Hematopoietic multipotent progenitor cell treated with erythropoietin and hydrocortisone succinate and interleukin-3 and kit ligand, for 4 days (in vitro differentiated cells): ENCODE measurements around the gene OR52R1.
"Not testable (repeated sequence)": the region's sequence is repeated elsewhere in the genome, so short reads cannot be mapped to it uniquely, and the experiment has no call there.

Experiments
- DNase-seq: peaks from one replicate; pipeline ENCODE4 v3.0.0-alpha.2; 2015

OR52R1 gene

DNA sequence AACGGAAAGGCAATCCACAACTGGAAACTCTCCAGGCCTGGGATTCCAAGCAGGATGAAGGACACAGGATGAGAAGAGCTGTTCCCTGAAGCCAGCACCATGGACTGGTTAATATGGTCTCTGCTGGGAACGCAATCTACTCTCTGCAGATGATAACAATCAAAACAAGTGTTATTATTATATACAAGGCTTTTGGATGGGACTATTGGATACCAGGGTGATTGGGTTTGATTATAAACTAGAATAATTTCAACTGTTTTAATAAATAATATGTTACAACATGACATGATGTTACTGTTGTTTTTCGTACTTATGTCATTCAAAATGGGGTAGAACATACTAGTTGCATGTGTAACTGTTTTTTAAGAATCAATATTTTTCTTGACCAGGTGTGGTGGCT, at the start of gene OR52R1:
OR52R1 (minus strand) TSS at position 101 of the 400 bp plus-strand sequence; CDS start at position 101, 0 bp downstream.
- DNase-seq: no peak

GRCh38 chr11:4851033-4851432, 46.9 kb upstream of the OR52R1 start:
- peak; percentile 20 for DNase-seq

- DNase-seq: no peak
These were observed 44.8 kb upstream of the OR52R1 start, which contains the start of gene OR51S1 for GRCh38 chr11:4848908-4849532. Gene OR51S1, minus strand, starts transcription at chr11:4849208. Its CDS starts 0 bp downstream, at chr11:4849208.

GRCh38 chr11:4839851-4840549, 35.8 kb upstream of the OR52R1 start:
- DNase-seq: no peak

DNA sequence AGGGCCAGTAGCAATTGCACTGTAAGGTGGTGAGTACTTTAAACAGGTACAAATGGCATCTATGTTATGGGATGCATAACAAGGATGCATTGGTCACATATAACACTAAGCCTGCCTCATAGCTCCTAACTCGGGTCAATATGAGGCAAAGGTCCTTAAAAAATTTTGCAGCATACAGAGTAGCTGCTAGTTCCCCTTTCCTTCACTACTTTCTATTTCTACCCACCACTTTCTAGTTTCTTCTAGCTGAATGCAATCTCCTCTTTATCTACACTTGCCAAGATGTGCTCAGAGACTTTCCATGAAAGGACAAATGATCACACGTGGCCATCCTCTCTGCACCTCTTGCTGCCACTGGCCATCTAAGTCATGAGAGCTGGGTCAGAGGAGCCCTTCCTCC, 26.7 kb upstream of the OR52R1 start:
- peak; percentile 19 for DNase-seq

- DNase-seq: no peak
These were observed 26.2 kb upstream of the OR52R1 start for GRCh38 chr11:4830346-4830745.

- DNase-seq: peak; percentile 44
These were observed 22.2 kb upstream of the OR52R1 start for GRCh38 chr11:4826425-4826824.

DNA sequence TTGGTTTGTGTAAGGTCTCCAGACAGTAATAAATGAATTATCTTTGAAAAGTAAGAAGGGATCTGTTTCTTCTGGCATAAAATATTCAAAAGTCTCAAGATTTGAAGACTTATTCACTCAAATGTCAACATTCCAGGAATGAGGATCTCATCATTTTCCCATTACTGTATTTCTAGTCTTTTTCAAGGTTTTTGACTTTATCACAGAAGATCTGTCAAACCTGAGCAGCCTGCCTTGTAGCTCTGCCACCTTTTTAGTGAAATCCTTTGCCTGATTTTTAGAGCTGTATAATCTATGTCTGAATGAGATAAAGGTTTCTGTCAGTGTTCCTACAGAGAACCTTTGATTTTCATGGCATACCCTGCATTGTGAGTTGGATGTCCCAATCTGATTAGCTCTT, 21.0 kb upstream of the OR52R1 start:
- DNase-seq: no peak

GRCh38 chr11:4821021-4821420, 16.8 kb upstream of the OR52R1 start, which contains the start of gene OR51F2:
Gene OR51F2, plus strand, starts transcription at chr11:4821321. Its CDS starts 101 bp downstream, at chr11:4821422.
- DNase-seq: no peak

DNA sequence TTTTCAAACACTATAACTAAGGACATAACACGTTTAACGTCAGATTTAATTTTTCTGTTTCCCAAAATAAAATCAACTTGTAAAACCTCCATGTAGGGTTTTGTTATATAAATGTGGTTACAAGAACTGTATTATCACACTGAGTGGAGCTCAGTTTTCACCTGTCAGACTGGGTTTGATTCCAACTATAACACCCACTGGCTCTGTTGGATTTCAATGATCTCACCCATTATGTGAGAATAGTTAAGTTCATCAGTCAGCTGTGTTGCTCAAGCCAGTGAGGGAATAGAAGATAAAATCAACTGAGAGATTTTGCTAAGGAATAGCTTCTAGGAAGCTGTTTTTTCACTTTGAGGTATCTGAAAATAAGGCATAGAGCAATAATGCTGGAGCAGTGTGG, 5.1 kb upstream of the OR52R1 start:
- DNase-seq: no peak

- no peak for DNase-seq
These were observed 4.3 kb upstream of the OR52R1 start for GRCh38 chr11:4808476-4808875.

DNA sequence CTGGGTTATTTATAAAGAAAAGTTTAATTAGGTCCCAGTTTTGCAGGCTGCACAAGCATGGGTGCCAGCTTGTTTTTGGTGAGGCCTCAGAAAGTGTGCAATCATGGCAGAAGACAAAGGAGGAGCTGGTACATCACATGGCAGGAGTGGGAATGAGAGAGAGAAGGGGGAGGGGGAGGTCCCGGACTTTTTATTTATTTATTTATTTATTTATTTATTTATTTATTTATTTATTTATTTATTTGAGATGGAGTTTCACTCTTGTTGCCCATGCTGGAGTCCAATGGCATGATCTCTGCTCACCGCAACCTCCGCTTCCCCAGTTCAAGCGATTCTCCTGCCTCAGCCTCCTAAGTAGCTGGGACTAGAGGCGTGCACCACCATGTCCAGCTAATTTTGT, 2.9 kb downstream of the OR52R1 start:
- not testable (repeated sequence) for DNase-seq

DNA sequence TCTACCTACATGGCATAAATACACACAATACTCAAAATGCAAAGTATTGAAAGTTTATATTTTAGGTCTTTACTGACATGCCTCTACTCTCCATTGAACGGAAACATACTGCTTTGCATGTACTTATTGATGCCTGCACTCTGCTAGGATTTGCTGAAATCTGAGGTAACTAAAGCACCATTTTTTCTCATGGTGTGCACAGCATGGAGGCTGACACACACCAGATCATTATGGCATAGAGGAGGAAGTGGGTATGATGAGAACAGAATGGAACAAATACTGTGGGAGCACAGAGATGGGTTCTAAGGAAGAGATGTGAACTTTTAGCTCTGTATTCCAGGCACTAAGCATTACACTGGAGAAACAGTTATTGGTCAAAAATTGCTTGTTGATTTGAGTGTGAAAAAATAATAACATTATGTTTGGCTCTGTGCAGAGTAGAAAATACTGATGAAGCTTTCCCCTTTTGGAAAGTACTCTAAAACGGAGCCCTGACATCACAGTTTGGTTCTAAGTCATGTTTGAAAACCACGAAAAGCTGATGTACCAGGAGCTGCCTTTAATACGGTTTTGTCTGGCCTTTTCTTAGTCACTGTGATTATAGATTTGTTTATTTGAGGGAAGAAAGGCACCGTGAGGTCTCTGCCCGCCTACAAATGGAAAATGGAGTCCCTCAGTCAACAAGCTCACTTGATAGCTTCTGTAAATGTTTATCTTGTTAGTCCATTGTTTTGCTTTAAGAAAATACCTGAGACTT, 5.6 kb downstream of the OR52R1 start:
- DNase-seq: no peak

DNA sequence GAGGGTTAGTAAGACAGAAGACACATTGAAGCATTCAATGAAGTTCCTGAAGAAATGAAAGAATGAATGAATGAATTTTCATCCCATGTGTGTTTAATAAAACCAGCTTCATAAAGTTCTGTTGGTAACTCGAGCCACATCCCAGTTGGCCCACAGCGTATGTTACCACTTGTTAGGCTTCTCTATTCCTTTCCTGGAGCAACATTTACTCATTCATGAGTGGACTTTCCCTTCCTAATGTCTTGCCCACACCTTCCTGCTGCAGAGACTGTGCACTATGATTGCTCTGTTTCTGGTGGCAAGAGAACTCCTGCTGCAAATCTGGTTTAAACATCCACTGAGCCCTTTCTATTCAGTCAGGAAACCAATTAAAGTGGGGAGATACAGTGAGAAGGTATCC, 7.0 kb downstream of the OR52R1 start:
- DNase-seq: no peak

DNA sequence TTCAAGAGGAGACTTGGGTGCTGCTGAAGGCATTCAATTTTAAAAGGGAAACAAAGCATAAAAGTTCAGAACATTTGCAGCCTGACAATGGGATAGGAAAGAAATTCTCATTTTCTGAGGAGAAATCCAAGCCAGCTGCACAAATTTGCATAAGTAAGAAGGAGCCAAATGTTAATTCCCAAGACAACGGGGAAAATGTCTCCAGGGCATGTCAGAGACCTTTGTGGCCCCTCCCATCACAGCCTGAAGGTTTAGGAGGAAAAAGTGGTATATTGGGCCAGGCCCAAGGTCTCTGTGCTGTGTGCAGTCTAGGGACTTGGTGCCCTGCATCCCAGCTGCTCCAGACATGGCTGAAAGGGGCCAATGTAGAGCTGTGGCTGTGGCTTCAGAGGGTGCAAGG, 21.7 kb downstream of the OR52R1 start:
- no peak for DNase-seq

- no peak for DNase-seq
These were observed 34.3 kb downstream of the OR52R1 start, which contains the start of gene OR51F1 for GRCh38 chr11:4769838-4770237. Gene OR51F1, minus strand, starts transcription at chr11:4769938. Its CDS starts 0 bp downstream, at chr11:4769938.

DNA sequence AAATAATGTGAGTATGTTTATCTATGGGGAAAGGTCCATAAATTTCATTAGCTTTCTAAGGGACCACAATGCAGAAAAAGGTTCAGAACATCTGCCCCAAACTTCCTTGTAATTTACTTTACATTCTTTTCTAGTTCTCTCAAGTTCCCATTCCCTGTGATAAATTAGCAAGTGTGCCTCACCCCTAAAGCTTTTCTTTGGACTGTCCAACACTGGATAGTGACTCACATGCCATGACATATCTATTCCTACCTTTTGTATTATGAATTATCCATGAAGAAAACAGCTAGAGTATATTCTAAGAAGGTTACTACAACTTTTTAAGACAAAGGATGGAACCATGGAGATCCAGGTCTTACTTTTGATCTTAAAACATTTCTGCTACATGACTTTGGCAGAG, 36.1 kb downstream of the OR52R1 start:
- no peak for DNase-seq

DNA sequence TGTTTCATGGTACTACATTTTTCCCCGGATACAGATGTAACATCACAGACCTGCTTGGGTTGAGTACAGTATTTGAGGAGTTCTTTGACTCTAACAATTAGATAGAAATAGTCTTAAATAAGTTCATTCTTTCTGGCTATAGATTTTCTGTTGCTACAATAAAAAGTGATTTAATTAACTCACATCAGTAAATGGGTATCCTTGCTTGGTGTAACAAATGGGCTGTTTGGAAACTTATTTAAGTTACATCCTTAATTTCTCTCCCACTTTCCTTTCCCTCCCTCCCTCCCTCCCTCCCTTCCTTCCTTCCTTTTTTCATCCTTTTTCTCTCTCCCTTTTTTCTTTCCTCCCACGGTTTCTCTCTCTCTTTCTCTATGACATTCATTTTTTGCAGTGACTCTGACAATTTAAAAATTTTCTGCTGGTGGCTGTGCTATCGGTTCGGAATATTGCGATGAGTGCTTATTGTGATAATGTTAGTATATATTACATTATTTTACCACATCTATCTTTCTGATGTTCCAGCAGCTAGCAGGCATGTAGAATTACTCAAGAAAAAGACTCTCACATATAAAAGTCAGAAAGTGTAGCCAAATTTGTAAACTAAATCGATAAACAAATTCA, 37.6 kb downstream of the OR52R1 start:
- no peak for DNase-seq

- DNase-seq: no peak
These were observed 41.1 kb downstream of the OR52R1 start for GRCh38 chr11:4763096-4763495.
